Activated T-cell treated with anti-CD3 and anti-CD28 coated beads for 4 hours (primary cell): Measurements from ENCODE around the gene HOXA6.

Experiments used
- DNase-seq: peaks from one replicate; pipeline ENCODE4 v3.0.0-alpha.2; 2020

HOXA6 gene

DNA sequence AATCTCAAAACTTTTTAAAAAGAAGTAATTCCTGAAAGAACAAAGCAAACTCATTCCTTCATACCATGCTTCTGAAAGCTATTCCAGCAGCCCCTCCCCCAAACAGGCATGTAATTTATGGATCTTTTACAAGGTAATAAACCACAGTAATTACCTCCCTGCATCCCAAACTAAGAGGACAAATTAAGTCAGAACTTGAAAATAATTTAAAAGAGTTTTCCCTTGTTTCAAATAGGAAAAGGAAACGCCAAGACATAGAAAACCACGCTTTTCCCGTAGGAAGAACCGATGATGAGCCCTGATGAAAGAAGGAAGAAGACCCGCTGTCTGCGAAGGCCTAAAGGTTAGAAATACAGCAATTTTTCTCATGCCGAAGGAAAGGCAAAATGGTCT, 25.9 kb downstream of the HOXA6 start:
- DNase-seq, result no peak

DNA sequence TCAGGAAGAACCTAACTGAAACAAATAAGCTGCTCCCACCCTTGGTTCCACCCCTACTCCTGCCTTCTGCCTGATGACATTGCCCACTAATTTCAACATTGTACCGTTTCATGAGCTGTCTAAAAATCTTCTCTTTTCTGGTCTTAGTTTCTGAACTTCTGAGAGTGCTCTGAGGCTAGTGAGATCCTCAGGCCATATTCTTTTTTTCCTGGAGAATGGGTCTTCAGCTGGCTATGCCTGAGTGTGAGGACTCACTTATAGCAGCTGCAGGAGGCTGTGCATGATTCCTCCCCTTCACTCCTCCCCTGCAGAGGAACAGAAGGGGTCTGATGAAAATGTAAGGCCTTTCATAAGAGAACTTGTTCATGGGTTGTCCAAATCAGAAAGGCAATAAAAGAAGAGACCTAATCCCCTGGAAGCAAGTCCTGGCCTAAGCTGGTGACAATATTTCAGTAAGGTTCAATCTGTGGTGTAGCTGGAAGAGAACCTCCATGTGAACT, 28.1 kb downstream of the HOXA6 start:
- DNase-seq, result no peak

DNA sequence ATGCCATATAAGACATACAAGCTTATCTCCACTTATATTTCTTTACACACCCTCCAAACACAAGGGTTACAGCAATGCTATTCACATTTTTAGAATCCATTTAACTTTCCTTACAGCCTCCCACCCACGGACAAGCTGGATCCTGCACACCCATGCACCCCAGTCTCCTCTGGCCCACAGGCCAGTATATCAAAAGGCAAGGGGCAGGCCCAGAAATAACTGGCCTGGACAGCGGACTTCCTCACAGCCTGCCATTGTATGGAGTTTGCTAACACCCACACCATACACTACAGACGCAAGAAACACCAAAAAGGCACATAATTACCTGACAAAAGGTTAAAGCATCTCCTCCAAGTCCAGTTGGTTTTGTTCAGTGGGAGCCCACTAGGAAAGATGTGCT, 29.0 kb downstream of the HOXA6 start:
- DNase-seq, result no peak

DNA sequence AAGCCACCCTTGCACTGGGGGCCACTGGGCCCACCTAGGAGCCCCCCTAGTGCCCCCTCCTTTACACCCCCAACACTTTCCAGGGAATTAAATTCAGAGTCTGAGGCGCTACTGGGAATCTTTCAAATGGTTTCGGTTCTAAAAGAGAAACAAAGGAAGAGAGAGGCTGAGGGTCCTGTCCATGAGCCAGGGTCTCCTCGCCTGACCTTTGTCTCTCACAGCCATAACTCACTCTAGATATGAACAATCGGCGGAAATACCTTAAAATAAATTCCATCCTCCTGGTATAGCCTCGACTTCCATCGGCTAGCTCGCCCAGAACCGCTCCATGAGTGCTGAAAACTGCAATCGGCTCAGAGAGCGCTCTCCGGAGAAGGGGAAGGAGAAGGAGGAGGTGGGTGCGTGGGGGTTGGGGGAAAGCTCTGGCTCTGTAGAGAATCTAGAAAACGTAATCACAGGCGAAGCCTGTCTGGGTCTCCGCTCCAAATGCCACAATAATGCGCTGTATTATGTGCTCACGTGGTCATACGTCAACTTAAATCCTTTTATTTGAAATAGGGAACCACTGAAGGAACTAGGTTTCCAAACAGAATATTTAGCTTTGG, 29.6 kb downstream of the HOXA6 start:
- DNase-seq, result no peak

DNA sequence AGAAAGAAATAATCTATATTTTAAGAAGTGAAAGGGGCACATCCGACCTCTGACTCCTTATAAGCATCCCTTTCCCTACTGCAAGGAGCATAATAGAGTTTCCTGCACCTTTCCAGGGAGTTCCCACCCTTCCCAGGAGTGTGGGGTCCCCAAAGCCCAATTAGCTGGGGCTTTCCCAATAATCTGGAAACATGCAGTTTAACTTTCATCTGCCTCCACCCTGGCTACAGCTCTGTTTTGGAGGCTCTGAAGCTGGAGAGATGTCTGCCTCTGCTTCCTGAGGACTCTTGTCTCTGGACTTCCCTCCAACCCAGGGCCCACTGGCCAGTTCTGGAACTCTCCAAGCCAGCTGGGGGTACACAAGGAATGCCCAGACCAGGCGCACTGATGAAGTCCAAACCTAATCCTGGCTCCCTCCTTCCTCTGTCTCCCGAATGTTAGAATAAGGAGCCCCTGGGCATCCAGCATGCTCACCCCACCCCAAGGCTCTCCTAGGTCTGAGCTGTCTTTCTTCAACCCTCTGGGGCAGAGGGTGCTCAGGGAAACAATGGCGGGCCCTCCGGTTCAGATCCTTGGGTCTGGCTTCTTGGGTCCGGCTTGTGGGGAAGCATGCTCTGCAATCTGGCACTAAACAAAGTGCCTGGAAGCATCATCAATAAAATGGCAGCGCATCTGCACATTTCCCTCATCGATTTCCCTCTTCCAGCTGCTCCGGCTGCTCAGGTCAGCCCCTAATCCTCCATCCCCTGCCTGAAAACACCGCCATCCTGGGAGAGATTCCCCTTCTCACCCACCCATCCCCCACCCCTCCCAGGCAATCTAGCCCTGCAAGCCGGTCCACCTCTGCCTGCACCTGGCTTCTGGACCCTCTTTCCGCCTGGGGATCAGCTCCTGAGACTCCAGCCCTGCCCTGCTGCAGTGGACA, 30.4 kb downstream of the HOXA6 start:
- no peak for DNase-seq

DNA sequence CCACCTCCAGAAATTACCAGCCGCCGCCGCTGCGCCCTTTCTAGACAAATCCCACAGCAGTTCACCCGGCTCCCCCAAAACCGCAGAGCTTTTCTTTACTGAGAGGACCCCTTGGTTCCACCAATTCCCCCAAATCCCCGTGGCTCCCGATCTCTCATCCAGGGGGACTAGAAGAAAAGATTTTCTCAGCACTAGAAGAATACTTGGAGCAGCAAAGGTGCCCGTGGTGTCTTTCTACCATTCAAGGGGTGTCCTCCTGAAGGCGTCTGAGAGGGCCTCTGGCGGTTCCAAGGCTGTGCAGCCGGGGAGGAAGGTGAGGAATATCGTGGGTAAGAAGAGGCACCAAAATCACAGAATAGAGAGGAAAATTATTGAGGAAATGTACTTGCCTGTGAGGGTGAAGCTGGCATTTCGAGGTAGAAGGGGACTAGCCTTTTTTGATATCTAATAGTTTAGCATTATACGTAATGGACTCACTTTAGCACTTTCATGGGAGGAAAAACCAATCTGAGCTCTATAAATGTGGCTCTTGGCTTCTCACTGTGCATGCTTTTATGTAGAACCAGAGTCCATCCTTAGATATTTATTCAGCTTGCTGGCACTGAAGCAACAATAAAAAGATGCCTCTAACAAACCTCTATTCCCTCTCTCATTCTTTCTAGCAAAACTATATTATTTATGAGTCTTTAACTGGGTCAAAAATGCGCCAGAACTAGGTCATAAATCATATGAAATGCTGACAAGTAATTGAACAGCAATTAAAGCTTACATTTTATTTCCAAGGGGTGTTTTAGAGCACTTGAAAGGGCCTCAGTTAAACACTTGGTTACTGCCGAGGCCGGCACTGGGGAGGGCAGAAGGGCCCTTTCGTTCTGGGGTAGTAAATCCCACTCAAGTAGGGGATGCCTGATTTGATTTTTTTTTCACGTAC, 31.3 kb downstream of the HOXA6 start:
- no peak for DNase-seq

DNA sequence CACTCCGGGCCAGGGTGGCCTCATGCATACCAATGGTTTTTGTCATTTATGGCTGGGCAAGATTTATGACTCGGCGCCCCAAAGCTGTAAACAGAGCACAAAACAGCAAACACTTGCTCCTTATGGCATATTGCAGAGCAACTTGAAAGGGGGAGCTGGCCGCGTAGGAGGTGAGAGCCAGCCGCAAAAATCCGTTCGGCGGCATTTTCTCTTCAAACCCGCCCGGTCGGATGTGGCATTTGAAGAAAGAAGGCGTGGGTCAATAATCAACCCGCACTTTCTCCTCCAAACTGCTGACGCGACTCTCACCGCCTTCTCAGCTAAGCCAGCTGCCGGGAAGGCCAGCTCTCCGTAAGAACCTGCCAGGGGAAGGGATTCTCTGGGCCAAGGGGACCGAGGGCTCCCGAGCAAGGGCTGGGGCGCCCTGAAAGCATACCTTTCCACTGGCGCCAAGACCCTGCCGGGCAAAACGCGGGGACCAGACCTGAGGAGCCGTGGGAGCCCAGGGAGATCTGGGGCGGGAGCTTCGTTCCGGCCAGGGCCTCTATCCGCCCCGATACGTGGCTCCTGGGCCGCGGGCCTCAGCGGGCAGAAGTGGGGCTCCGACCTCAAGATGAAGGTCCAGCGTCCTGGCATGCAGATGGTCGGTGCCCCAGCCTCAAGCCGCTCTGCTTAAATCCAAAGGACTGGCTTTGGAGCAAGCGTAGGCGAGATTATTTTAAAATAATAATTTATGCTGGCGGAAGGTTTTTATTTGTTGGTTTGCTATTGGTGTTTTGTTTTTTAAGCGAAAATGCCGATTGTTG, 32.1 kb downstream of the HOXA6 start:
- DNase-seq, result no peak

DNA sequence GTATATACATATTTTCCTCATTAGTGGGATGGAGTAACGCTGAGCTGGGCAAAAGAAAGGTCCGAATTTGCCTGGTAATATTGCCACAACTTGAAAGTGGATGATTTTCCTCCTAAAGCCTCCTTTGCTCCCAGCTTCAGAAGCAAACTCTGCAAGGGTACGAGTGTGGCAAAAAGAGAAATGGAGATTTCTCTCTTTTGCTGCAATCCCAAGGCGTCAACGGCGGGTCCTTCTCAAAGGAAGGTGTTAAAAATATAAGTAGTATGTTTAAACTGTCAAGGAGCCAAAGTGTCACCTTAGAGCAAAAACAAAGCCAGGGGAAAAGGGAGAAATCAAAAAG, 32.7 kb downstream of the HOXA6 start:
- DNase-seq, result no peak

DNA sequence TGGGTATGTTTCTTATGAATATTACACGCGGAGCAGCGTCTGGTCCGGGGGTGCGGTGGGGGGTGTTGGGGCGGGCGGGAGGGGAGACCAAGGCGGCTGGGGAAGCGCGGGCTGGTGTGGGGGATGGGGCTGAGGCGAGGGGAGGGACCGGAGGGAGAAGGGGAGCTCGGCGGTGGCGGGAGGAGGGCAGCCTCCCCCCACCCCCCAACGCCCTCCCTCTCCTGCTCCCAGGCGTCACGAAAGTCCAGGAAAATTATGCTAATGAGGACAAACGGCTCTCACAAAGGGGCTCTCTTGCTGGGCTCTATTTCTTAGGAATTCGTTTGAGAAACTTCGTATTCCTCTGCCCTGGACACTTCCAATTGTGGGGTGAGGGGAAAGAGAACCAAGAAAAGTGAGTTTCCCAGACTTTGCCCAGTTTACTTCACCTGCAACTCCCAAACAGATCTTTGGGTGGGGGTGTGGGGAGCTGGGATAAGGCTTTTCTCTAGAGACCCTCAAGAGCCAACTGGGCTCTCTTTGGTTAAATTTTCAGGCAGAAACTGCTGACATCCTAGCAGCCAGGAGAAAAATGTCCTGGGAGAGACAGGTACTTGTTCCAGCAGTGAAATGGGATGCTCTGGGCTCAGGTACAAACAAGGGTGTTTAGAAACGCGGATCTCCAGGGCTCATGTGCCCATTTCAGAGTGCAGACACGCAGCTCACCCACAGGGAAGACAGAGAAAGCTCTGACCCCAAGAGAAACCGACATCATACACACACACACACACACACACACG, 33.4 kb downstream of the HOXA6 start:
- DNase-seq, result no peak

DNA sequence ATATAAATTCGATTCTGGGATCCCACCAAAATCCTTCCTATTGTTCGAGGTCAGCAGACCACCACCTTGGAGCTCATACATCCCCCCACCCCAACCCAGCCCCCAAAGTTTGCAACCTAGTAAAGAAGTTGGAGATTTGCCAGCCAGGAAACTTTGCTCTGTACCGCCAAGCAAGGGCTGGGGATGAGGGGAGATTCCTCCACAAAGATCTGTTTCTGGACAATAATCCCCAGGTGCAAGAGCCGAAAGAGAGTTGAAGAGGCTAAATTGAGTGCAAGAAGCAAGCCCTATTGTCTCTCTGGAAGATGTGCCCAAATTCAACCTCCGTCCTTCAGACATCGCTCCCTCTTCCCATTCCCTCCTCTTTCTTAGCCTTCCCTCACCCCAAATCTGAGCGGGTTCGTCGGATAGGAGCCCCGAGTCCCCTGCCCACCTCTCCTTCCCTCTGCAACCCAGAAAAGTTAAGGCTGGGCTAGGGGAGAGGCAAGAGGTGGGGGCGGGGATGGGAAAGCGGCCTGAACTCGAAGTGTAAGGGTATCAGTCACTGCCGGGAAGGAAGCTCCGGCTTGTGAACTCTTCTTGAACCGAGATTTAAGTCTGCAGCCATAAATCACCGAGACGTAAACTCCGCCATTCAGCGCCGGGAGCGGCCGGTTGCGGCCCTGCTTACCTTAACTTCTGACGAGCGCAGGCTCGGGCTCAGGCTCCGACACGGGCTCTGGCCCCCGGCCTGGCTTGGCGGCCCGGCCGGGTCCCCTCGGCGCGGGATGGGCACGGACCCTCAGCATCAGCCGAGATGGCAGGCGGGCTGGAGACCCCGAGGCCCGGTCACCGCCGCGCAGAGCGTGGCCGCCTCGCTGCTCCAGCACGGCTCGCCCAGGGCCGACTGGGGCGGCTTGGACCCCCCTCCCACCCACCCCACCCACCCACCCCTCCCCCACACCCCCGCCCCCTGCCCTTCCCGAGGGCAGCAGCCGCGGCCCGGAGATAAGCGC, 34.3 kb downstream of the HOXA6 start:
- no peak for DNase-seq

DNA sequence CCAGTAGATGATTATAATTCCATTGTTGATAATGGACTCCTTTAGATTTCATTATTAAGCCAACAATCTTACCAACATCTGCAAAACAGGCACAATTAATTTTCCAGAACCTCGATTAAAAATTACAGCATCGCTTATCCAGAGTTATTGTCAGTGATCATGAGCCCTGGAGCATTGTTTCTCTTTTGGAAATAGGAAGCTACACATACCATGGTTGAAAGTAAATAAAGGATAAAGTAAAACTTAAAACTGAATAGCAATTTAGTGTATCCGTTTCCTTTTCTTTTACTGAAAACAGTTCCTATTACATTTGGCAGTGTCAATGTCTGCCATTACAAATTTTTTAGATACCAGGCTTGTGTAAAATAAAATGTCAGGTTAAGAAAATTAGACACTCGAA, 35.2 kb downstream of the HOXA6 start:
- DNase-seq, result no peak

DNA sequence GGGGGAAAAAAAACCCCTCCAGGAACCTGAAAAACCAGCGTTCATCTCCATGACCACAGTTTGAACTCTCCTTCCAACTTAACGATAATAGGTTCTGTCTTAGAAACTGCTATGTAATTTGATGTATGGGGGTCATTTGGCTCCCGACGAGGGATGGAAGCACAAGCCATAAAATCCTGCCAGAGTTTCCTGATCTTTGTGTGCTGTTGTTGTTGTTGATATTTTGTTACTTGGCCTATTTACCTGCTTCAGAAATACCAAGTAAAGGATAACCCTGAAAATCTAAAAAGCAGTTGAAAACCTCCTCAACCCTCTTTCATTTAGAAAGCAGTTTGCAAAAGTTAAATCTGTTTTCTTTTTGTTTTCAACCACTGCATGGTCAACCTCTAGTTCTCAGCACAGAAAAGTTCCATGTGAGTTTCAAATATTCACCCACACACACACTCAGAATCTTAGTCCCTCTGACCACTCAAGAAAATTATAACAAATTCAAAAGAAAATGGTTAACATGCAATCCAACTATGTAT, 35.8 kb downstream of the HOXA6 start:
- DNase-seq, result no peak

DNA sequence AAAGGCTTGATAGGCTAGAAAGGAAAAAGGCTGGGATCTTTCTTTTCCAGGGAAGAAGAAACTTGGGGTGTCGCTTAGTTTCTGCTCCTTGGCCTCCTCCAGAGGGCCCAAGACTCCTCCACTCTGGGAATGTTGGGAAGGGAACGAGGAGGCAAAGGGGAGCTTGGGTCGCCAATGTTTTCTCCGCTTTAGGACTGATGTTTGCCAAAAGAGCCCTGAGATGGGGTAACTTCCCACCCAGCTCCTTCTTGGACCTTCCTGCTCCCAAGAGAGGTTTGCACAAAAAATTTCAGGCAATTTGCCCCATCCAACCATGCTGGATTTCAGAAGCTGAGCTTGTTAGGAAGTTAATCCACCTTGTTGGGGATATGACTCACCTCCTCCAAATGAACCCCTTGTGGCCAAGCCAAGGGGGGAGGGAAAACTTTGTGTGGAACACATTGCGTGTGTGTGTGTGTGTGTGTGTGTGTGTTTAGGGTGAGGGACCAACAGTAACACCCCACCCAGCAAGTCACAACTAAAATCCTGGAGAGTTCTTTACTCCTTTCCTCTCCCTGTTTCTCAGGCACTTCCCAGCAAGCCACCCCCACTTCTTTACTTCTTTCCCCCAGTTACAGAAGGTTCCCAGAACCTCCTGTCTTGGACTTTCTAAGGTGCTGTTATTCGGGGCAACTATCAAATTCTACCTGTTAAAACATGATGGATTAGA, 36.4 kb downstream of the HOXA6 start:
- no peak for DNase-seq

DNA sequence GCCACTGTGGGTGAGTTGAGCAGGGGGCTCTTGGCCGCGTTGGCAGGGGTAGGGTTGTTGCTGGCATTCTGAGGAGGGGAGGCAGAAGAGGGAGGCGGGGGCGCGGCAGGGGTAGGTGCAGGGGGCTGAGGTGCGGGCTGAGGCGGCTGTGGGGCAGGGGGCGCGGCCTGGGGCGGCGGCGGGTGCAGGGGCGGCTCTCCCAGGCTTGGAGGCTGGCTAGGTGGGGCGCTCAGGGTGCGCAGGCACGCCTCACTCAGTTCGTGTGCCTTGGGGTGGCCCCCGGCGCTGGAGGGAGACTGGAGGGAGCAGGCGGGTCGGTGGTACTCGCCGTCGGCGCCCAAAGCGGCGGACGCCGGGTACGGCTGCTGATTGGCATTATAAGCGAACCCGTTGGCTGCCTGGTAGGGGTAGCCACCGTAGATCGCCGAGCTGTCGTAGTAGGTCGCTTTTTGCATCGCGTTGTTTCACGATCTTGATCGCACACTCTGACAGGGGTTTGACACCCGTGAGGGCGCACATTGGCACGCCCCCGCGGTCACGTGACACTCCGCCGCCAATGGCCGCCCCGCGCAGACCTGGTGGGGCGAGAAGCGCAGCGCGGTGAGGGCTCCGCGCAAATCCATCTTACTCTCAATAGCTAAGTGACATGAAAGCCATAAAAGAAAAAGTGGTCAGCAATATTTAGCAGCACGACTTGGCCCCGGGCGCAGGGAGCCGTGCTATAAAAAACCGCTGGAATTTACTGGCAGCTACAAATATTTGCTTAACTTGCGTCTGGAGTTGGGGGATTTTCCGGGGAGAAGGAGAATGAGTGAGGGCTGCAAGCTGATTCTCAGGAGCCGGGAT, 37.2 kb downstream of the HOXA6 start:
- DNase-seq, result no peak

DNA sequence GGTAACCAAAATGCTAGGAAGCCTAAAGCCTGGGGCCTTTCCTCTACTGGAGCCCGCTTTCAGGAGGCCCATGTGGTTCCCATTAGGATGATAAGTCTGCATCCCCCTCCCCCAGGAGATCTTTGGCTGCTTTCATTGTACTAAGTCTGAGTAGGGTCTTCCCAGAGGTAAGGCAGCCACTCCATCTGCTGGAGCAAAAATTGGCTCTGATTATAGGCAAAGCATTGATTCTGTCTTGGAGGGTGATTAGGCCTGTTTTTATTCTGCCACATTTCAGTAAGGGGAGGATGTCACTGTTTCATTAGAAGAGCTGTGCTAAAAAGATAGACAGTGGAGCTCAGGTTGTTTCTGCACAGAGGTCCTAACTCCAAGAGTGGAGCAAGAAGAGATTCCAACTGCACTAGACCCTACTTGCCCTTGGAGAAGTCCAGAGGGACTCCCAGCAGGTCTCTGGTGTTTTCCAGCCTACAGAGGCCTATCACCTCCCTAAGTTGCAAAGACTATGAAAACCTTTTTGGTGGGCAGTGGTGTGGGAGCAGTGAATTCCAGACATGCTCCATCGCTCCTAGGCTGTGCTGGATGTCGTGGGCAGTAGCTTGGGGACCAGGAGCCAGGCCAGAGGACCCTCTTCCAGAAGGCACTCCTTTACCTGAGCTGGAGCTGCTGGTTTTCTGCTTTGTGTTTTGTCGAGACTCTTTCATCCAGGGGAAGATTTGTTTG, 37.9 kb downstream of the HOXA6 start:
- DNase-seq, result no peak

DNA sequence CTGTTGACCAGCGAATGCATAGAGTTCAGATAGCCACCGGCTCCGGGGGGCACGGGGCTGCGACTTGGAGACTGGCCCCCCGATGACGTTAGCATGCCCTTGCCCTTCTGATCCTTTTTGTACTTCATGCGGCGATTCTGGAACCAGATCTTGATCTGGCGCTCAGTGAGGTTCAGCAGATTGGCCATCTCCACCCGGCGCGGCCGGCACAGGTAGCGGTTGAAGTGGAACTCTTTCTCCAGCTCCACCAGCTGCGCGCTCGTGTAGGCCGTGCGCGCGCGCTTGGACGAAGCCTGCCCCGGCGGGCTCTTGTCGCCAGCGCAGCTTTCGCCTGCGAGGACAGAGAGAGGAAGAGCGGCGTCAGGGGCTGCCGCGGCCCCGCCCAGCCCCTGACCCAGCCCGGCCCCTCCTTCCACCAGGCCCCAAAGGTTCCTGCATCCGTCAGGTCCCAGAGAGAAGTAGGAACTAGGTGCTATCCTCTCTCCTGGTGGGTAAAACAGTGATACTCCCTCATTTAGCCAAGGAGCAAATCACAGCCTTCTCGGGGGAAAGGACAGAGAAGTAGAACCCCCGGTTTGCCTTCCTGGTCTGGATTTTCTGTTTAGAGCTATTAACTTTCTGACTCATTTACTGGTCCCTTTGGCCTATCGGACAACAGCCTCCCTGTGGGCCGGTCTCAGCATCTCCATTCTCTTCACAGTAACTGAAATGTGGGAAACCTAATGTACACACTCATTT, 39.0 kb downstream of the HOXA6 start:
- no peak for DNase-seq
